Parathyroid adenoma (tissue), 2 donors: ENCODE measurements around the gene PRSS22.

Experiments
- H2AFZ ChIP-seq: fragments of 300-600 bp; sonication (generic); one replicate; pipeline ENCODE4 v1.7.0; 2017; ENCODE audit warnings: antibody characterized with exemption, mild to moderate bottlenecking
- H3K27ac ChIP-seq: fragments of 300-600 bp; sonication (generic); one replicate; pipeline ENCODE4 v1.7.0; 2017
- H3K27me3 ChIP-seq: fragments of 300-600 bp; sonication (generic); one replicate; pipeline ENCODE4 v1.7.0; 2017; ENCODE audit warnings: low read length; ENCODE audit not compliant: control insufficient read depth, insufficient read depth
- H3K36me3 ChIP-seq: fragments of 300-600 bp; sonication (generic); one replicate; pipeline ENCODE4 v1.7.0; 2017; ENCODE audit warnings: low read length; ENCODE audit not compliant: control insufficient read depth, insufficient read depth
- H3K4me1 ChIP-seq: fragments of 300-600 bp; sonication (generic); one replicate; pipeline ENCODE4 v1.7.0; 2017; ENCODE audit warnings: control low read depth
- H3K4me2 ChIP-seq: fragments of 300-600 bp; sonication (generic); one replicate; pipeline ENCODE4 v1.7.0; 2017; ENCODE audit warnings: low read length
- H3K4me3 ChIP-seq: fragments of 300-600 bp; sonication (generic); one replicate; pipeline ENCODE4 v1.7.0; 2017; ENCODE audit warnings: low read depth, low read length
- H3K79me2 ChIP-seq: fragments of 300-600 bp; sonication (generic); one replicate; pipeline ENCODE4 v1.7.0; 2017; ENCODE audit warnings: control low read depth
- H3K9ac ChIP-seq: fragments of 300-600 bp; sonication (generic); one replicate; pipeline ENCODE4 v1.7.0; 2017; ENCODE audit warnings: mild to moderate bottlenecking
- H3K9me3 ChIP-seq: fragments of 300-600 bp; sonication (generic); one replicate; pipeline ENCODE4 v1.7.0; 2017; ENCODE audit warnings: low read length; ENCODE audit not compliant: control insufficient read depth
- TF ChIP-seq, protein P1 (sequence below): fragments of 300-600 bp; sonication (generic); IDR thresholded peaks from one replicate; pipeline ENCODE4 v1.7.0; 2017; ENCODE audit warnings: antibody characterized with exemption, mild to moderate bottlenecking
- donor health status: primary hyperparathyroidism.

The PRSS22 gene

DNA sequence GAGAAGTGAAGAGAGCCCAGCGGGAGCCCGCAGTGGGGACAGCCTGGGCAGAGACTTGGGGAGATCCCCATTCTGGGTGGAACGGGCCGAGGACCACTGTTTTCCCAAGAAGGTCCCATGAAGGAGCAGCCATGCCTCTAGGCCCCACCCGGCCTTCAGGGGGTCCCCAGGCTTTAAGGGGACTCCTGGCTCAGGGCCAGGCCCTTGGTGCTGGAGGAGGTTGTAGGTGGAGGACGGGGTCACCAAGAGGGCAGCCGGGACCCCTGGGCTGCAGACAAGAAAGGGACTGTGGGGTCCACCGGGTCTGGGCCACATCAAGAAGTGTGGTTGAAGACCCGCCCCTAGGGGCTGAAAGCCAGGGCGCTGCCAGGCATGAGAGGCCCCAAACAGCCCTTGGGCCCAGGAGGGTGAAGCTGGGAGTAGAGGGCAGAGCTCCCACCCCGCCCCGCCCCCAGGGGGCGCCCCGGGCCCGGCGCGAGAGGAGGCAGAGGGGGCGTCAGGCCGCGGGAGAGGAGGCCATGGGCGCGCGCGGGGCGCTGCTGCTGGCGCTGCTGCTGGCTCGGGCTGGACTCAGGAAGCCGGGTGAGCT is 41.1 kb downstream of the PRSS22 start, which contains the start of gene PRSS21:
PRSS21 (plus strand) TSS at position 487 of the 589 bp plus-strand sequence; CDS start at position 519, 32 bp downstream.
- Histone ChIP-seq H3K4me2 (no peak within 1 kb of the TSS), H3K9me3 (no peaks in the 10 kb centered on the region), H3K9ac (no peak within 1 kb of the TSS), H3K27me3 (no peaks in the 10 kb centered on the region), H2AFZ (no peak within 1 kb of the TSS), H3K27ac (no peak within 1 kb of the TSS), H3K36me3 (no peaks in the 10 kb centered on the region), H3K4me3 (no peak within 1 kb of the TSS), H3K4me1 (no peaks in the 10 kb centered on the region), H3K79me2 (no peaks in the 10 kb centered on the region)
- TF ChIP-seq, protein P1, sequence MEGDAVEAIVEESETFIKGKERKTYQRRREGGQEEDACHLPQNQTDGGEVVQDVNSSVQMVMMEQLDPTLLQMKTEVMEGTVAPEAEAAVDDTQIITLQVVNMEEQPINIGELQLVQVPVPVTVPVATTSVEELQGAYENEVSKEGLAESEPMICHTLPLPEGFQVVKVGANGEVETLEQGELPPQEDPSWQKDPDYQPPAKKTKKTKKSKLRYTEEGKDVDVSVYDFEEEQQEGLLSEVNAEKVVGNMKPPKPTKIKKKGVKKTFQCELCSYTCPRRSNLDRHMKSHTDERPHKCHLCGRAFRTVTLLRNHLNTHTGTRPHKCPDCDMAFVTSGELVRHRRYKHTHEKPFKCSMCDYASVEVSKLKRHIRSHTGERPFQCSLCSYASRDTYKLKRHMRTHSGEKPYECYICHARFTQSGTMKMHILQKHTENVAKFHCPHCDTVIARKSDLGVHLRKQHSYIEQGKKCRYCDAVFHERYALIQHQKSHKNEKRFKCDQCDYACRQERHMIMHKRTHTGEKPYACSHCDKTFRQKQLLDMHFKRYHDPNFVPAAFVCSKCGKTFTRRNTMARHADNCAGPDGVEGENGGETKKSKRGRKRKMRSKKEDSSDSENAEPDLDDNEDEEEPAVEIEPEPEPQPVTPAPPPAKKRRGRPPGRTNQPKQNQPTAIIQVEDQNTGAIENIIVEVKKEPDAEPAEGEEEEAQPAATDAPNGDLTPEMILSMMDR = no peak

DNA sequence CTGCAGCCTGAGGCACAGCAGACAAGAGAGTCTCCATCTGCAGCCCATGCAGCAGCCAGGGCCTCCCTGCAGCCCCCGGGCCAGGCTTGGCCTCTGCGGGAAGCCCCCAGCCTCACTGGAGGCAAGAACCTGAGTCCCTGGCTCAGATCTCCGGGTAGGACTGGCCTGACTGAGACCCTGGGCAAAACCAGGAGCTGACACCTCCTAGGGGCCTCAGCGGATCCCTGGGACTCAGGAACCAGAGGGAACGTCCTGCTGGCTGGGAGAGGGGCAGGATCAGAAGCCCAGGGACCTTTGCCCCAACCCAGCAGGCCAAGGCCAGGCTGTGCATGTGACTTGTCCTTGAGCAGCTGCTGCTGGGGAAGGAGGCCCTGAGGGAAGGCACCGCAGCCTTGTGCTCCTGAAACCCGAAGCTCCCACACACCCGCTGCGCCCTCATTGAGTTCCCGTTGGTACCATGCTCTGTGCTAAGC is 42.6 kb downstream of the PRSS22 start:
- Histone ChIP-seq H3K4me2 (no peak overlapping the region), H2AFZ (no peak overlapping the region), H3K4me1 (no peaks in the 10 kb centered on the region), H3K9ac (no peak overlapping the region), H3K9me3 (no peaks in the 10 kb centered on the region), H3K4me3 (no peak overlapping the region), H3K79me2 (no peaks in the 10 kb centered on the region), H3K27me3 (no peaks in the 10 kb centered on the region), H3K36me3 (no peaks in the 10 kb centered on the region), H3K27ac (no peak overlapping the region)
- TF ChIP-seq, protein P1 = no peak

DNA sequence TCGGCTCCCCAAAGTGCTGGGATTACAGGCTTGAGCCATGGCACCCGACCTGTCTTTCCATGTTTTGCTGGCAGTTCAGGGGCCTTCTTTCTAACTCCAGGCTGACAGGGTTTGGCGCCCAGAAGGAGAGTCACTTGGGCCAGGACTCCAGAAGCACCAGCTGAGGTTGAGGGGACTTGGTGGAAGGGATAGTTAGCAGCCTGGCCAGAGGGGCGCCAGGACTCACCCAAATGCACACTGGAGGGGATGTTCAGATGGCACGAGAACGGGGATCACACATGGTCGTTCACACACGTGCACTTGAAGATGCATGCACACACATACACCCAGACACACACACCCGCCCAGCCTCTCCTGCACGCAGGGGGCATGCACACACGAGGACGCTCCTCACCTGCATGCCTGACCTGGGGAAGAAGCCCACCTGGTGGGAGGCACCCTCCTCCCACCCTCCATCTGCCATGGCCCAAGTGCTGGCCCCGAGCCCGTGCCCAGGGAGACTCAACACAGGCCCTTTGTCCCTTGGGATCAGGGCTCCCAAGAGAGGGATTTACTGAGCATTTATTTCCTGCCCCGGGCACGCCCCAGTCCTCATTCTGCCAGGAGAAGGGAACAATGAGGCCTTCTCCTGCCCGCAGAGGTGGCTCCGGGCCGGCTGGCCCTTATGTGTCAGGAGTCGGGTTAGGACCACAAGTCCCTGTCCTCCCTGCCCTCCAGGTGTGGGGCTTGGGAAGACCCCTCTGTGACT is 43.2 kb downstream of the PRSS22 start:
- no peaks in the 10 kb centered on the region for H3K4me1 ChIP-seq
- H3K27ac ChIP-seq = no peak overlapping the region
- H2AFZ ChIP-seq = no peak overlapping the region
- H3K9ac ChIP-seq = no peak overlapping the region
- no peak overlapping the region for H3K4me2 ChIP-seq
- no peaks in the 10 kb centered on the region for H3K36me3 ChIP-seq
- no peak overlapping the region for H3K4me3 ChIP-seq
- H3K9me3 ChIP-seq = no peaks in the 10 kb centered on the region
- no peaks in the 10 kb centered on the region for H3K79me2 ChIP-seq
- TF ChIP-seq, protein P1 = no peak
- H3K27me3 ChIP-seq = no peaks in the 10 kb centered on the region

DNA sequence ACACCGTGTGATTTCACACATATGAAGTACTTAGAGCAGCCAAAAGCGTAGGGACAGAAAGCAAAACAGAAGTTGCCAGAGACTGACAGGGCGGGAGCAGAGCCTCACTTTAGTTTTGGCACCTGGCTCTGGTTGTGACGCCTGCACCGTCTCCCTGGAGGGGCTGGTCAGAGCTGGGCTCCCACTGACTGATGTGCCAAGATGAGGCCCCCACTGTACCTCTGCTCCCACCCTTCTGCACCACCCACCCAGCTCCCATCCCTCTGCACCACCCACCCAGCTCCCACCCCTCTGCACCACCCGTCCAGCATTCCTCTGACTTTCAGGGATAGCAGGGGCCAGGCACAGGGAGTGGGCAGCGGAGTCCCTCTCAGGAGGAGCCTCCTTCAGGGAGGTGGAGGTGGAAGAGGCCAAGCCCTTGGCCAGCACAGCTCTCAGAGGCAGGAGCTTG is 44.2 kb downstream of the PRSS22 start:
- no peaks in the 10 kb centered on the region for H3K27me3 ChIP-seq
- no peak overlapping the region for H3K9ac ChIP-seq
- TF ChIP-seq, protein P1 = no peak
- H3K4me2 ChIP-seq = no peak overlapping the region
- no peak overlapping the region for H2AFZ ChIP-seq
- no peaks in the 10 kb centered on the region for H3K4me1 ChIP-seq
- no peak overlapping the region for H3K4me3 ChIP-seq
- H3K9me3 ChIP-seq = no peaks in the 10 kb centered on the region
- no peak overlapping the region for H3K27ac ChIP-seq
- no peaks in the 10 kb centered on the region for H3K36me3 ChIP-seq
- no peaks in the 10 kb centered on the region for H3K79me2 ChIP-seq
